Left ventricle myocardium superior (tissue), 1 donor: ENCODE measurements around the gene EXOC4. TPM values are rescaled to one million over a fixed set of nuclear protein-coding genes. Genes with fewer than 3 reads are reported as not detected.
"Not testable (repeated sequence)": the region's sequence is repeated elsewhere in the genome, so short reads cannot be mapped to it uniquely, and the experiment has no call there.

ENCODE experiments used
- ATAC-seq: fragments of 200-7000 bp; cut with Tn5 transposase; one replicate; pipeline ENCODE4 v1.9.1; 2020; ENCODE audit warnings: mild to moderate bottlenecking, moderate library complexity
- DNase-seq: peaks from one replicate; pipeline ENCODE4 v3.0.0-alpha.2; 2020
- intact Hi-C: fragments of 100-400 bp; cut with micrococcal nuclease; formaldehyde crosslinking; loops from one replicate; pipeline ENCODE4 v1.11.0; 2022
- long read RNA-seq: library from polyadenylated mRNA; unstranded; transcript quantifications from one replicate; pipeline ENCODE4 v2.0.0, GENCODE V29; 2021
- total RNA-seq: library from RNA; stranded (reverse); fragmentation: NEBNext Ultra II Directional; extraction: Animal tissue kit (Norgen Biotek cat#: 25700); gene quantifications from one replicate; pipeline ENCODE4 v1.2.1, GENCODE V29; 2021
- donor health status: DM: no; HTN: yes; CAD: no; lungs with severe emphysema.

EXOC4 gene
- total RNA-seq, result 38.4 TPM
- long read RNA-seq, full-length matches to known transcripts, result 14 of 19 reads
- long read RNA-seq, partial matches to known transcripts, result 4 of 19 reads
- long read RNA-seq, other reads (novel, unspliced or antisense), result 1 of 19 reads

DNA sequence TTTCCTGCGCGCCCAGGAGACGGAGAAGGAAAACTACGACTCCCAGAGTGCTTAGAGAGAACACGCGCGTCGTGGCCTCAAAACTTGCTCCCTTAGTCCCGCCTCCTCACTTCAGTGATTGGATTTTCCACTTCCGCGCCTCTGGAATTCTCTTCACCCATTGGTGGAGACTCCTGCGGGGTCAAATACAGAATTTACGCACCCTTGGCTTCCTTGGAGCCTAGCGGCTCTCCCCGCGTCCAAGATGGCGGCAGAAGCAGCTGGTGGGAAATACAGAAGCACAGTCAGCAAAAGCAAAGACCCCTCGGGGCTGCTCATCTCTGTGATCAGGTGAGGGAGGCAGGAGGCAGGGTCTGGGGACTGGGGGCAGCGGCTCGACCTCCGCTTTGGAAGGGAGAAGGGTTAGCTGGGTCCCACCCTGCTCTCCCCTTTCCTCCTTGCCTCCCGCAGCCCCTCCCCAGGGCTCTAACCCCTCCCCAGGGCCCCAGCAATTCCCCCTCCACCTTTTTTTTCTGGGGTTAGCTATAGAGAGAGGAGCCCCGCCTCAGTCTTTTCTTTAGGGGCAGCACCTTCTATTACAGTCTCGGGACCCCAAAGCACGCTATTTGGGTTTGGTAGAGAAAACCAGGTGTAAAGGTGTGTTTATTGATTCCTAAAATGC lies at the start of gene EXOC4:
Gene EXOC4 (plus strand): TSS at position 221 of the 661 bp plus-strand sequence.
- peak; percentile 86 for DNase-seq
- peak; percentile 100 for ATAC-seq
- intact Hi-C loops, result no loop called here

DNA sequence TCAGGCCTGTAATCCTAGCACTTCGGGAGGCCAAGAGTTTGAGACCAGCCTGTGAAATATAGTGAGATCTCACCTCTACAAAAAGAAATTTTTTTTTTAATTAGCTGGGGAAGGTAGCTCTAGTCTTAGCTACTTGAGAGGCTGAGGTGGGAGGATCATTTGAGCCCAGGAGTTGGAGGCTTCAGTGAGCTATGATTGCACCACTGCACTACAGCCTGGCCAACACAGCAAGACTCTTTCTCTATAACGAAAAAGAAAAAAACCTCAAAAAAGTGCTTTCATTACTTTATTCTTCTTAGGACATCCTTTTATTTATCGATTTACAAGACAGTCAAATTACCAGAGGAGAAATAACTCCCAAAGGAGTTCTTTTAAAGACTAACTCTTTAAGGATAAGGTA lies 49.4 kb upstream of the EXOC4 start:
- intact Hi-C loops, result no loop called here
- ATAC-seq (no peak), DNase-seq (no peak)

DNA sequence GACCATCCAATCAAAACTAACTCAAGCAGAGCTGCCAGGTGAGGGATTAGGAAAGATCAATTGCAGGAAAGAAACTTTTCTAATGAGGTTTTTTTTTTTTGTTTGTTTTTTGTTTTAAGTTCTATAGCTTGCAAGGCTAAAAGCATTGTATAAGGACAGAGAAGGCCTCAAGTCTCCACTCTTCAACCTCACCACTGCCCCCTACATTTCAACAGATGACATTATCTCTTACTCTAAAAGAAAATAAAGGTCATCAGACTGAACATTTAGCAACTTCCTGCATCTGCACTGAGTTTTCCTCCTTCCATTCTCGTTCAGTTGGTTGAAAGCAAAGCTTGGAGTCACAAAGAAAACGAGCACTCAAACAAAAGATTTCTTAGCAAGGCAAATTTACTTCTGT lies 45.2 kb upstream of the EXOC4 start:
- no peak for DNase-seq
- ATAC-seq, result no peak
- intact Hi-C loops, result no loop called here

DNA sequence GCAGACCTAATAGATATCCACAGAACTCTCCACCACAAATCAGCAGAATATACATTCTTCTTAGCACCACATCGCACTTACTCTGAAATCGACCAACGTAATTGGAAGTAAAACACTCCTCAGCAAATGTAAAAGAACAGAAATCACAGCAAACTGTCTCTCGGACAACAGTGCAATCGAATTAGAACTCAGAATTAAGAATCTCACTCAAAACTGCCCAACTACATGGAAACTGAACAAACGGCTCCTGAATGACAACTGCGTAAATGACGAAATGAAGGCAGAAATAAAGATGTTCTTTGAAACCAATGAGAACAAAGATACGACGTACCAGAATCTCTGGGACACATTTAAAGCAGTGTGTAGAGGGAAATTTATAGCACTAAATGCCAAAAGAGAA lies 42.1 kb upstream of the EXOC4 start:
- DNase-seq, ATAC-seq, intact Hi-C loops: not testable (repeated sequence)

DNA sequence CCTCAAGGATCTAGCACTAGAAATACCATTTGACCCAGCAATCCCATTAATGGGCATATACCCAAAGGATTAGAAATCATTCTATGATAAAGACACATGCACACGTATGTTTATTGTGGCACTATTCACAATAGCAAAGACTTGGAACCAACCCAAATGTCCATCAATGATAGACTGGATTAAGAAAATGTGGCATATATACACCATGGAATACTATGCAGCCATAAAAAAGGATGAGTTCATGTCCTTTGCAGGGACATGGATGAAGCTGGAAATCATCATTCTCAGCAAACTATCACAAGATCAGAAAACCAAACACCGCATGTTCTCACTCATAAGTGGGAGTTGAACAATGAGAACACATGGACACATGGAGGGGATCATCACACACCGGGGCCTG lies 39.1 kb upstream of the EXOC4 start:
- ATAC-seq, intact Hi-C loops, DNase-seq: not testable (repeated sequence)

DNA sequence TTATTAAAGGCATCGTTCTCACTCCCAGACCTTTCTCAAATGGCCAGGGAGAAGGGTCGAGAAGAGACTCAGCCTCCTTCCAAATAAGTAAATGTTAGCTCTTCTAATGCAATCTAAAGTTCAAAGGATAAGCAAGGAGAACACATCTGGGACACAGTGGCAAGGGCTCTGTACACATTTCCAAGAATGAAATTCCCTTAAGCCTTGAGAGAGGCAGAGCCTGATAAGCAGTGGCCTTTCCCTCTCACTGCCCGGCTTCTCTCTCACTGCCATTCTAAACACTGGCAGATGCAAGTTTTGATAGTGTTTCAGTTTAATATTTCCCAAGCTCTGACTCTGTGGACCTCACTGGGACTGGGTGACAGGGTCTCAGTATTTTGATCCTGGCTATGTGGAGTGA lies 35.1 kb upstream of the EXOC4 start:
- DNase-seq, result no peak
- no peak for ATAC-seq
- intact Hi-C loops, result no loop called here

DNA sequence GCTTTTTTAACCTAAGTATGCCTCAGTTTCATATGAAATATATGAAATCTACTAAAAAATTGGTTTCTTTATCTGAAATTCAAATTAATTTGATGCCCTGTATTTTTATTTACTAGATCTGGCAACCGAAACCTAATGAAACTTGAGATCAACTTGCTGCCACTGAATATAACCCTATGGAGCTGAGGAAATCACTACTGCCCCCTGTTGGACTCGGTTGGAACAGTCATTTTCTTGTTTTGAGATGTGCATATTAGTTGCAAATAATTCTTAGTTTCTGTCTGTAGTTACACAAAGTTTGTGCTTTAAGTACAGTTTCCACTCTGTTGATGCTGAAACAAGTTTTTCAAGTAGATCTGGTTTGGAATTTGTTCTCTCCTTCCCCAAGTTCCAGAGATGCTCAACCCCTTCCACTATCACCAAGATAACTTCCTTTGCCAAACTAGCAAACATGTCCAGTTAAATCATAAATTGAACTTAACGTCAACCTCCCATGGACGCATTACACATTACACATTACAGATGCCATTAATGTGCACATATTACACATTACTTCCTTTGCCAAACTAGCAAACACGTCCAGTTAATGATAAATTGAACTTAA lies 22.2 kb upstream of the EXOC4 start:
- DNase-seq (no peak), ATAC-seq (peak; percentile 28)
- intact Hi-C loops, result no loop called here

DNA sequence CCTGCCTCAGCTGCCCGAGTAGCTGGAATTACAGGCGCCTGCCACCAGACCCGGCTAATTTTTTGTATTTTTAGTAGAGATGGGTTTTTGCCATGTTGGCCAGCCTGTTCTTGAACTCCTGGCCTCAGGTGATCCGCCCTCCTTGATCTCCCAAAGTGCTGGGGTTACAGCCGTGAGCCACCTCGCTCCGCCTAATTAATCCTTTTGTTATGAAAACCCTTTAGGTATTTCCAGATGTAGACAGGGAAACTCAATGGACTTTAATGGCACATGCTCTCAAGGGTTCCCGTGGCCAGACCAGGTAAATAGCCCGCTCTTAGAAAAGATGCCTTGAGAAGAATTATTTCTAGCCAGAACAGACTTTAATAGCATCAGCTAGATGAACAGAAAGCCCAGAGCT lies 19.7 kb upstream of the EXOC4 start:
- ATAC-seq (no peak), DNase-seq (no peak)
- intact Hi-C loops, result no loop called here

DNA sequence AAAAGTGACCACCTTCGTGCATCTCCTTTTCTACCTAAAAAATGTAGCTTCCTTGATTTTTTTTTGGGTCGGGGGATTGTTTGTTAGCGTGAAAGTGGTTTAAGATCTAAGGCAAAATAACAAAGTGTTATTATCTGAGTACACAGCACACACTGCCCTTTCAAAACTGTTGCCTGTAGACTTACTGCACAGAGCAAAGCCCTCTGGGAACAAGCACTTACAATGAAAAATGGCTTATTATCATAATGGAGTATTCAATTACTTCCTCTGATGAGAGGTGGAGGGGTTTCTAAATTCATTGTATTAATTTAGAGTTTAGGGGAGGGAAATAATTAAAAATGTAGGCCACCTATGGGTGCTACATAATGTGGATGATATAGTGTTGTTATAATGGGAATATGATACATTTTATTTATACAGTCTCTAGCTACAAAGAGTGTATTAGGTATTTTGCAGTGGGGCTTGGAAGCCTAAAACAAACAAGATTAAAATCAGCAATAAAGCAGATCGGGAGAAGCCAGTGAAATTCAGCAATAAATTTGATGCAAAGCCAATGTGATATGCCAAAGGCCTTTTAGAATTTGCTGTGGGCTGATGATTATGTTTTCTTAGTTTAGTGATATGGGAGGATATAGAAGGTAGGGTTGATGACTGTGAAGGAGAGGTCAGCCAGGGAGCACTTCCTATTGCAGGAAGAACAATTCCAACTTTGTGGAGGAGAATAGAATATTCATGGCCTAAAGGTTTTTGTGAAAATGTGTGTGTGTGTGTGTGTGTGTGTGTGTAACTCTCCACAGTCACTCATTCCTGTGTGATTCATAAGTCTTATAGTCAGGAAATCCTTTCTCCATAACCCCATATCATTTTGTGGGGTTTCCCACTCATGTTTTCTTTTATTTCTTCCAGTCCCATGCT lies 17.7 kb upstream of the EXOC4 start:
- DNase-seq, result no peak
- intact Hi-C loops, result no loop called here
- no peak for ATAC-seq

DNA sequence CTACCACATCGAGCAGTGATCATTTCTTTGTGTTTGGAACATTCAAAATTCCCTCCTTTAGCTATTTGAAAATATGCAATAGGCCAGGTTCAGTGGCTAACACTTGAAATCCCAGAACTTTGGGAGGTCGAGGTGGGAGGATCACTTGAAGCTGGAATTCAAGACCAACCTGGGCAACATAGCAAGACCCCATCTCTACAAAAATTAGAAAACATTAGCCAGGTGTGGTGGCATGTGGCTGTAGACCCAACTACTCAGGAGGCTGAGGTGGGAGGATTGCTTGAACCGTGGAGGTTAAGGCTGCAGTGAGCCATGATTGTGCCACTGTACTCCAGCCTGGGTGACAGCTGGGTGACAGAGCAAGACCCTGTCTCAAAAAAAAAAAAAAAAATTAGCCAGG lies 15.3 kb upstream of the EXOC4 start:
- intact Hi-C loops, result no loop called here
- ATAC-seq (no peak), DNase-seq (no peak)

DNA sequence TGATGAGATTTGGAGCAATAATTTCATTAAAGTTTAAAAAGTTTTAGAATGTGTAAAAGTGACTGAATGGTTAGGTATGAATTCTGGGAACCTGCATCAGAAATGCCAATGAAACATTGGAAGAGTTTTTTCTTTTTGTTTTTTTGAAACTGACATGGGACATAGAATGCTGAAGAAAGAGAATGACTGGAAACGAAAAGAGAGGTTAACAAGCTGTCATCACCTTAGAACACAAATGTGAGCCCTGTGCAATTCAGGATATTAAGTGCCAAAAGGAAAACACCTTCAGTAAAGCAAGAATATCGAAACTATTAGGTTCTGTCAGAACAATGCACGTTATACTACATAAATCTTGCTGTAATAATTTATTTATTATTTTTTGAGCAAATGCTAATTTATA lies 12.6 kb upstream of the EXOC4 start:
- intact Hi-C loops, result no loop called here
- ATAC-seq (no peak), DNase-seq (no peak)

DNA sequence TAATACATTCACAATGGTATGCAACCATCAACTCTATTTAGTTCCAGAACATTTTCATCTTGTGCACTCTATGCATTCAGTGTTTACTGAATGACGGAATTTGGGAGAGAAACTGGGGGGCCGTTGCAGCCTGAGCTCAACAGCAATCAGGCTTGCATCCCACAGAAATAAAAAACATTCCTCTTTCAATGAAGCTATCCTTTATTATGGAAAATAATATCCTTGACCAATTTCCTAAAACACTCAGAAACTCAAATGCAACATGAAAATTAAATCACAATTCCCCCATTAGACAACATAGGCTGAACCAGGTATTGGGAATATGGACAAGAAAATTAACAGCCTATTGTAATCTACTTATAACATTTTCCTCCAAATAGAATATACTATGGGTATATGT lies 6.3 kb upstream of the EXOC4 start:
- ATAC-seq, result no peak
- DNase-seq, result no peak
- intact Hi-C loops, result no loop called here

DNA sequence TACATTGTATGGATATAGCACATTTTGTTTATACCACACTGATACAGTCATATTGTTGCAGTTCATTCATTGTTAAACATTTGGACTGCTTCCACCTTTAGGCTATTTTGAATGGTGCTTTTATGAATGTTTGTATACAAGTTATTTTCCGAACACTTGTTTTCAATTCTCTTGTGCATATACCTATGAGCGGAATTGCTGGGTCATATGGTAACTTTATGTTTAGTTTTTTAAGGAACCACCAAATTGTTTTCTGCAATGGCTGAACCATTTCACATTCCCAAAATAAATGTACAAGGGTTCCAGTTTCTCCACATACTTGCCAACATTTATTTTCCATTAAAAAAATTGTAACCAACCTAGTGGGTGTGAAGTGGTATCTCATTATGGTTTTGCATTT lies 4.0 kb upstream of the EXOC4 start:
- DNase-seq (no peak), ATAC-seq (no peak)
- intact Hi-C loops, result no loop called here

DNA sequence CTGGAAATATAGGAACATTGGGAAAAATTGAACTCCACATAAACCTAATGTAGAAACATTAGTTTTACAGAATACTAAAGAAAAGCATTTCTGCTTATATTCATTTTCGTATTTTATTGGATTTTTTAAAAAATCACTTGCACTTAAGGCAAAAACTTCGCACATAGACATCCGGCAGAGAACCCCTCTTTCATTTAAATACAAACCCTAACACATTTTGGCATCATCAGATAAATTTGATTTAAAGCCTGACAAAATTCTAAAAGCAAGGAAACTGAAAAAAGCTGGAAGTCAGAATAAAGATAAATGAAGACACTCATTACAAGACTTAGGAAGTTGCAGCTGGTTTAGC lies 396 bp upstream of the EXOC4 start:
- ATAC-seq (no peak), DNase-seq (no peak)
- intact Hi-C loops, result no loop called here

DNA sequence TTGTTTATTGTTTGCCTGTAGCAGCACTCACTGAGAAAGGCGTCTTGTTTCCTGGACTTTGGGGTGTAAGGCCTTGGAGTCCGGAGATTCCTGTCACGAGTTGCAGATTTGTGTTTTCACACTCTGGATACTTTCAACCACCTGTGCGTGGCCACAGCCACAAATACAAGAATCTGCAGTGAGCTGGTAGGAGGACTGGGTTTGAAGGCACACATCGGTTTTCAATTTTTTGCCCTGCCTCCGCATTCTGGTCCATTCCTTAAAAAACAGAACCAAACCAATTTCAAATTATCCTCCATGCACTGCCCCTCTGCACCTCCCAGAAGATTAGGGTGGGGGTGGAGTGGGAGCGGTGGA lies 619 bp downstream of the EXOC4 start:
- DNase-seq (no peak), ATAC-seq (peak; percentile 25)
- intact Hi-C loops, result no loop called here

DNA sequence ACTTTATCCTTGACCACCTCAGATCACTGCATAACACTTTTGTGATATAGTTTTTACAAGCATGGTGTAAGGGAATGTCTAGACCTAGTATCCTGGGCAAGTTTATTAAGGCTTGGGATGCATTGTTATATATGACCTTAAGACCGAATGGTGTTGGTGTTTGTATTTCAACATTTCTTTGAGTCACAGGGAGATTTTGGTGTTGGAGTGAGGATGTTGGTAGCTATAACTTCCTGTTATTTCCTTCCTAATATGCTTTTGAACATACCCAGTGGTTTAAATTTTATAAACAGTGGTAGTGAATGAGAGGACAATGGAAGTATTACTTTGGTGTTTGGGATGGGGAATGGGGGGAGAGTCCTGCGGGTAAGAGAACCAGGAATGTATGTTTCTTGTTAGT lies 2.6 kb downstream of the EXOC4 start:
- DNase-seq (no peak), ATAC-seq (no peak)
- intact Hi-C loops, result no loop called here

DNA sequence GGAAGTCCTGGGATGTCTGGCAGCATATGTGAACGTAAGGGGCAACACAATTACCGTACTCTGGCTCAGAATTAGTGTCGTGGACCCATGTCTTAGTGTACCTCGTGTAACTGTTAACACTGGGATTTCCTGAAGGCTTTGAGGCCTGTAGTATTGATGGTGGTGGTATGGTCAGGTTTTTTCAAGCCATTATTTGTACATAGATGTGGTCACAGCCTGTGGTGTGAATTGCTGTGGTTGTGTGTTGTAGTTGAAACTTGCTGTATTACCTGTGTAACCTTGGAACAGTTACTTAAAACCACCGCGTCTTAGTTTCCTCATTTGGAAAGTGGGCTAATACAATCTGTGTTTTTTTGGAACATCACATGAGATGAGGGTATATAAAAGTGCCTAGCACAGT lies 5.3 kb downstream of the EXOC4 start:
- ATAC-seq (no peak), DNase-seq (no peak)
- intact Hi-C loops, result no loop called here

DNA sequence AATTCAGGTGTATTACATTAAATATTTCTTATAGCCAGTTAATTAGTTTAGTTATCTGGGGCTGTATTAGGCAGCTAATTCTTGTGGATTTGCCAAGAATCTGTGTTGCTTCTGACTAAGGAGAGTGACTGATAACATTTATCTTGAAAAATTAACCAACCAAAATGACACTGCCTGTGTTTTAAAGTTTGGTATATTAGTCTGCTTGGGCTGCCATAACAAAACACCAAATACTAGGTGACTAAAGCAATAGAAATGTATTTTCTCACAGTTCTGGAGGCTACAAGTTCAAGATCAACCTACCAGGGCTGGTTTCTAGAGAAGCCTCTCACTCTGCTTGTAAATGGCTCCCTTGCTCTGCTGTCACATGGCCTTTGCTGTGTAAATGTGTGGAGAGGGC lies 12.9 kb downstream of the EXOC4 start:
- intact Hi-C loops, result no loop called here
- DNase-seq, result no peak
- ATAC-seq, result no peak

DNA sequence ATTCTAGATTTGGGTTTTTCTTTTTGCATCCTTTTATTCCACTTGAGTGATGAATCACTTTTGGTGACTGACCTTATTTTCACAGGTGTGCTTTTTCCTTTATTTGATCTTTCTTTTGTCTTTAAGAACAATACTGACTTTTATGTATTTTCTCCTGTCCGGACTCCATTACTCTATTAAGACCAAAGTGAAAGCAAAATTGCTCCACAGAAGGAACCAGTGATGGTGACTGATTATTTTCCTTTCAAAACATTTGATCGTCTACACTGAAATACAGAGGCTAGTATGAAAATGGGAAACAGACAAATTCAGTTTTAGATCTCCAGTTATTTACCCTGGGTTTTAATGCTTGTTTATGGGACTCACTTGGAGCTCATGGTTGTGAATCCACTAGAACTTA lies 15.5 kb downstream of the EXOC4 start:
- intact Hi-C loops, result no loop called here
- no peak for ATAC-seq
- DNase-seq, result no peak

DNA sequence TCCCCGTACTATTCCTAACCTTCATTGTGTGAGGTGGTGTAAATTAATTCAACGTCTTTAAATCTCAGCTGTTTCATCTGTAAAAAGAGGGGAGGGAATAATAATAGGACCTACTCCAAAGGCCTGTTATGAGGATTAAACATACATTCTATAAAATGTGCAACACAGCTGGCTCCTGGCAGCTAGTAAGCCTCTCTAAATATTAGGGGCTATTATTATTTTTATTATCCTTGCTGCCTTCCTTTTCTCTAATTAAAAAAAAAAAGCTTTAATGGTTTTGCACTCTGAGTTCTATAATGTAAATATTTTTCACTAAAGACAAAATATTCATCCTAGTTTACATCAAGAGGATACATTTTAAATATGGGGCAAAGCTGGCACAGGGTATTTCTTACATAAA lies 19.5 kb downstream of the EXOC4 start:
- ATAC-seq (no peak), DNase-seq (no peak)
- intact Hi-C loops, result no loop called here
